GM21423 (cell line): ENCODE measurements around the gene SLC7A7.
"Not testable (repeated sequence)": the region's sequence is repeated elsewhere in the genome, so short reads cannot be mapped to it uniquely, and the experiment has no call there.

ENCODE experiments used
- ATAC-seq: cut with Tn5 transposase; IDR thresholded peaks from one replicate; pipeline ENCODE4 v1.9.1; 2021; ENCODE audit warnings: mild to moderate bottlenecking, moderate library complexity; ENCODE audit not compliant: unreplicated experiment

SLC7A7 gene

GRCh38 chr14:22764382-22764781 is 50.9 kb downstream of the SLC7A7 start:
- ATAC-seq, result no peak

DNA sequence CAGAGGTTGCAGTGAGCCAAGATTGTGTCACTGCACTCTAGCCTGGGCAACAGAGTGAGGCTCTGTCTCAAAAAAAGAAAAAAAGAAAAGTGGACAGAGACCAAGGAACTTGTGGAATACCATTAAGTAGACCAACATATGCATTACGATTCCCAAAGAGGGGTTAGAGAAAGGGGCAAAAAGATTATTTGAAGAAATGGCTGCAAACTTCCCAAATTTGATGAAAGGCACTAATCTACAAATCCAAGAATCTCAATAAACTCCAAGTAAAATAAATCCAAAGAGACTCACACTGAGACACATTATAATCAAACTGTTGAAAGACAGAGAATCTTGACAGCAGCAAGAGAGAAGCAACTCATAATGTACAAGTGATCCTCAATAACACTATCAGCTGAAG is 53.5 kb downstream of the SLC7A7 start:
- no peak for ATAC-seq

GRCh38 chr14:22757972-22758650 is 57.1 kb downstream of the SLC7A7 start:
- not testable (repeated sequence) for ATAC-seq

- ATAC-seq, result no peak
Measured at GRCh38 chr14:22753586-22753985, 61.6 kb downstream of the SLC7A7 start.

DNA sequence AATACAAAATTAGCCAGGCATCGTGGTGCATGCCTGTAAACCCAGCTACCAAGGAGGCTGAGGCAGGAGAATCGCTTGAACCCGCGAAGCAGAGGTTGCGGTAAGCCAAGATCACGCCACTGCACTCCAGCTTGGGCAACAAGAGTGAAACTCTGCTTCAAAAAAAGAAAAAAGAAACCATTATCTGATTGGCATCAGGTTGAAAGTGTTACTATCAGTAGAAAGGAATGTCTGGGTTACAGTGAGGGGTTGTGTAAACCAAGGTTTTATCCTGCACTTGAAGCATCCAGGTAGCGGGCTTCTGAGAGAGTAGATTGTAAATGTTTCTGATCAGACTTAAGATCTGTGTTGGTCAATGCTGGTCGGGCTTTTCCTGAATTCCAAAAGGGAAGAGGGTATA is 62.8 kb downstream of the SLC7A7 start:
- no peak for ATAC-seq

- ATAC-seq, result no peak
Measured at GRCh38 chr14:22748631-22749068, 66.6 kb downstream of the SLC7A7 start.

GRCh38 chr14:22748206-22748605 is 67.0 kb downstream of the SLC7A7 start:
- ATAC-seq, result no peak

DNA sequence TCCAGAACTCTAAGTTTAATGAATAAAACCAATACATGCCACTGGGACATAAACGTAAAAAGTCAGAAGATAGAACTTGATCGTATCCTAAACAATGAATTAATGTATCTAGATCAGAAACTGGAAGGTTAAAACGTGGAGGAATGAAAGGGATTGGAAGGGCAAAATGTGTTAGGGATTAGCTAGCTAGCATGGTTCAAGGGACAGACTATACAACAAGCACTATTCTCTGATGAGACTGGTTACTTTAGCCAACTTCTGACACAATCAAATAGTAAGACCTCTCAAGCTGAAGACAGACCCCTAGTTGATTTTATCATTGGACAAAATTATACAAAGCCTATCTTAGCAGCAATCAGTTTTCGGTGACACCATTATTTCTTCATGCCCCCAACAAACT is 67.5 kb downstream of the SLC7A7 start:
- ATAC-seq, result no peak

- ATAC-seq, result no peak
Measured at GRCh38 chr14:22740020-22740419, 75.2 kb downstream of the SLC7A7 start.

DNA sequence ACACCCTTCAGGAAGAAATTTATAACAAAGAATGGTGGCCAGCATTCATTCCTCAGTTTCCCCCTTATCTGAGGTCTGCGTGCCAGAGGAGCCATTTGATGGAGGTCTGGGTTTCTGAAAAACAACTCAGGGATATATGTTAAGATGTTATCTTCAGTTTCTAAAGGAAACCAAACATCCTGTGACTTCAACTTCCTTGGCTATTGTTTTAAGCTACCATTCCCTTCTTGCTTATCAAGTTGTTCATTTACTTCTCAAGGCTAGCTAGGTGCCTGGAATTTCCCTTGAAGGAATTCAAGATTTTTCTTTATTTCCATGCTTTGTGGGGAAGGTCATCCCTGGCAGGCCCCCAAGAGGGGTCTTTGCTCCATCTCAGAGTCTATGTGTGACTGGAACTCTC is 75.8 kb downstream of the SLC7A7 start:
- ATAC-seq, result no peak

- peak; percentile 70 for ATAC-seq
Measured at GRCh38 chr14:22737052-22737451, 78.2 kb downstream of the SLC7A7 start.

GRCh38 chr14:22736384-22736783 is 78.9 kb downstream of the SLC7A7 start:
- ATAC-seq, result not testable (repeated sequence)

GRCh38 chr14:22735096-22735495 is 80.1 kb downstream of the SLC7A7 start:
- no peak for ATAC-seq

DNA sequence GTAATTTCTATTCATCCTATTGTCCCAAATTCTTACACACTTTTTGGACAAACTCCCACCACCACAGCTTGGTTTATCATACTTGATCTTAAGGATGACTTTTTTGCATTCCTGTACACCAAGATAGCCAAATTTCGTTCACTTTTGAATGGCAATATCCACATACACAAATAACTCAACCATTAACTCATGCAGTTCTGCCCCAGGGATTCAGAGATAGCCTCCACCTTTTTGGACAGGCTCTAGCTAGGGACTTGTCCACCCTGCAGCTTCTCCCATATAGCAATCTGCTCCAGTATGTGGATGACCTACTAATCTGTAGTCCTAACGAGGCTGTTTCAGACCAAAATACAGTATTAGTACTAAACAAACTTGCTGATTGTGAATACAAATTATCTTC is 81.4 kb downstream of the SLC7A7 start:
- ATAC-seq, result no peak

DNA sequence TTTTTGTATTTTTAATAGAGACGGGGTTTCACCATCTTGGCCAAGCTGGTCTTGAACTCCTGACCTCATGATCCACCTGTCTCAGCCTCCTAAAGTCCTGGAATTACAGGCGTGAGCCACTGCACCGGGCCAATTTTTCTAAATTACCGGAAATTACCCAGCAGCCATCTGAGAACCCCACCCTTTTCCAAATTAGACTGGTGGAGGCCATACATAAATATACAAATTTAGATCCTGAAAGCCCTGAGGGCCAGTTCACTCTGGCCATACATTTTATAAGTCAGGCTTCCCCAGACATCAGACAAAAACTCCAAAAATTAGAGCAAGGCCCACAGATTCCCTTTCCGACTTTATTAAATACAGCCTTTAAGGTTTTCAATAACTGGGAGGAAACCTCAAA is 83.2 kb downstream of the SLC7A7 start:
- not testable (repeated sequence) for ATAC-seq

DNA sequence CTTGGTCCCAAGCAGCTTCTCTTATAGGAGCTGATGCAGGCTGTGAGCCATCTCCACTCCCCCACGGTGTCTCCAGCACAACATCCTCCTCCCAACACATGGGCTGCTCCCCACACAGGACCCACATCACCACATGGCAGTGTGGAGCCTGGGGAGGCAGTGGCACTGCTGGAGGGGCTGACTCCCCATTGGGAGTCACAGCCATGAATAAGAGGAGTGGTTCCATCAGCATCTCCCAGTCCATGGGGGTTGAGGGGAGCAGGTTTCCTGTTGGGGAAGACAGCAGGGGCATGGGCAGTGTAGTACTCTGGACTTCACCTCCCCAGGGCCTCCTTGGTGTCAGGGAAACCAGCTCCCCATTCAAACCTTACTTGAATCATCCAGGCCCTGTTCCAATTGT is 89.2 kb downstream of the SLC7A7 start:
- ATAC-seq, result no peak

GRCh38 chr14:22725374-22725773 is 89.9 kb downstream of the SLC7A7 start:
- ATAC-seq, result not testable (repeated sequence)

GRCh38 chr14:22724847-22725246 is 90.4 kb downstream of the SLC7A7 start:
- not testable (repeated sequence) for ATAC-seq

DNA sequence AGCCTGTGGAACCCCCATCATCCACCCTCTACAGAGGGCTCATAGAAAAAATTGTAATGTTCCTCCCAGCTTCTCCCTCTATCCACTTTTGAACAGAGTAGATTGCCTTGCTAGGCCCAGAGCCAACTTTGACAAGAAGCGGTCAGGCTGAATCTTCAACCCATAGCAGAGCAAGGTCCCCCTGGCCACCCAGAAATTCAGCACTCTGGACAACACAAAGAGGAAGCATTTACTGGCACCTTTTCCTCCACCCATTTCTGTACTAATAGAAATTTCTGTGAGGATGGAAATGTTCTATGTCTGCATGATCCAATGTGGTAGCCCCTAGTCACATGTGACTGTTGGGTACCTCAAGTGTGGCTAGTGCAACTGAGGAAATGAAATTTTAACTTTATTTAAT is 91.4 kb downstream of the SLC7A7 start:
- no peak for ATAC-seq
